Sigmoid colon (tissue), 7 donors: ENCODE results near the gene SASS6. TPM values are rescaled to one million over a fixed set of nuclear protein-coding genes. Genes with fewer than 3 reads are reported as not detected.

Experiments used
- DNase-seq: peaks from one replicate; pipeline ENCODE4 v3.0.0-alpha.2; 2019
- H3K27ac ChIP-seq, 4 donors: fragments of 200-600 bp; sonication (generic); one replicate each; pipeline ENCODE4 v1.5.1; 2016 to 2019; ENCODE audit warnings: mild to moderate bottlenecking in 1 of 4
- H3K27me3 ChIP-seq, 3 donors: fragments of 200-600 bp; sonication (generic); one replicate each; pipeline ENCODE4 v1.5.1; 2019; ENCODE audit warnings: mild to moderate bottlenecking in 1 of 3
- H3K36me3 ChIP-seq, 4 donors: fragments of 200-600 bp; sonication (generic); one replicate each; pipeline ENCODE4 v1.5.1; 2016 to 2019
- H3K4me1 ChIP-seq, 4 donors: fragments of 200-600 bp; sonication (generic); one replicate each; pipeline ENCODE4 v1.5.1; 2017 to 2019
- H3K4me3 ChIP-seq, 4 donors: fragments of 200-600 bp; sonication (generic); one replicate each; pipeline ENCODE4 v1.5.1; 2017 to 2019; ENCODE audit warnings: mild to moderate bottlenecking in 2 of 4, moderate library complexity in 1 of 4
- H3K9me3 ChIP-seq, 4 donors: fragments of 200-600 bp in 3 of 4; sonication (generic) in 3 of 4; one replicate each; pipeline versions ENCODE4 v1.5.1 to v1.6.1; 2013 to 2019
- CTCF ChIP-seq, 4 experiments: fragments of 450-650 bp in 3 of 4; fragments of 200-600 bp in 1 of 4; IDR thresholded peaks; one replicate each; pipeline ENCODE4 v1.5.1; 2016 to 2019; ENCODE audit warnings: antibody characterized with exemption in 4 of 4, mild to moderate bottlenecking in 3 of 4, moderate library complexity in 2 of 4
- EP300 ChIP-seq, 4 donors: sonication (generic); formaldehyde crosslinking; IDR thresholded peaks; one replicate each; pipeline ENCODE4 v1.6.1; 2017; ENCODE audit warnings: antibody characterized with exemption in 4 of 4
- POLR2A ChIP-seq, 2 donors: fragments of 450-650 bp; IDR thresholded peaks; one replicate each; pipeline ENCODE4 v1.6.1; 2016; ENCODE audit warnings: antibody characterized with exemption in 2 of 2, mild to moderate bottlenecking in 2 of 2, moderate library complexity in 2 of 2
- POLR2AphosphoS5 ChIP-seq, 4 donors: sonication (generic); formaldehyde crosslinking; IDR thresholded peaks; one replicate each; pipeline ENCODE4 v1.6.1; 2017; ENCODE audit warnings: antibody characterized with exemption in 4 of 4
- WGBS, 2 donors: extraction: QIAGEN DNeasy Blood & Tissue Kit; methylation state at CpG; one replicate each; pipeline ENCODE4 v1.1.7; 2013; 5-methylcytosine and 5-hydroxymethylcytosine counted together
- intact Hi-C: fragments of 100-400 bp; cut with DNase I; formaldehyde crosslinking; loops from one replicate; pipeline ENCODE4 v1.15.1; 2023
- polyA plus RNA-seq, 3 donors: library from polyadenylated mRNA; stranded (reverse); fragments of 200-250 nt; gene quantifications; one replicate each; pipeline ENCODE4 v1.2.3, GENCODE V29; 2013
- total RNA-seq, 4 donors: library from RNA; depleted of rRNA; stranded (reverse); fragments of >200 nt; gene quantifications; one replicate each; pipeline ENCODE4 v1.1.0, GENCODE V29; 2016
- donor health status: healthy with polysubstance abuse.
- donor health status: Bipolar disorder and iron deficiency.
- donor health status: healthy.

The SASS6 gene
- total and polyA plus RNA-seq, 7 donors: 0.92 to 7.1 (median 2.7) TPM

GRCh38 chr1:100130552-100131077, 2.1 kb downstream of the SASS6 start:
- WGBS, 2 donors: 80 to 86% methylated on average over 5 of the region's 5 CpGs
- intact Hi-C loops: loop anchor here (5.0 to 10.0 kb wide), 4 partner anchors 54 to 327 kb away; partner anchors contain the start of genes CDC14A and DBT
- H3K27me3 ChIP-seq: no peaks in the 10 kb centered on the region
- H3K27ac ChIP-seq: no peak overlapping the region
- DNase-seq: no peak
- H3K36me3 ChIP-seq: no peaks in the 10 kb centered on the region
- H3K4me1 ChIP-seq: peaks cover 0 to 27% (median 21%) of the 10 kb centered on the region in 4 donors
- no peak overlapping the region for H3K4me3 ChIP-seq
- TF ChIP-seq CTCF (IDR thresholded peaks at IDR 0.05): no peak
- TF ChIP-seq POLR2A (IDR thresholded peaks at IDR 0.05): no peak
- TF ChIP-seq EP300 (IDR thresholded peaks at IDR 0.05): no peak
- no peak for TF ChIP-seq POLR2AphosphoS5 (IDR thresholded peaks at IDR 0.05)
- no peaks in the 10 kb centered on the region for H3K9me3 ChIP-seq

- Histone ChIP-seq H3K27ac (no peak overlapping the region), H3K4me3 (no peak overlapping the region), H3K27me3 (no peaks in the 10 kb centered on the region), H3K4me1 (peaks cover 0 to 10% (median 7%) of the 10 kb centered on the region in 4 donors), H3K36me3 (peaks cover 0 to 5% (median 0%) of the 10 kb centered on the region in 4 donors), H3K9me3 (no peaks in the 10 kb centered on the region)
- DNase-seq: no peak
- 67 to 88% methylated on average over 1 of the region's 1 CpG for WGBS, 2 donors
- intact Hi-C loops: no loop called here
- no peak for TF ChIP-seq POLR2A (IDR thresholded peaks at IDR 0.05)
- no peak for TF ChIP-seq EP300 (IDR thresholded peaks at IDR 0.05)
- no peak for TF ChIP-seq CTCF (IDR thresholded peaks at IDR 0.05)
- no peak for TF ChIP-seq POLR2AphosphoS5 (IDR thresholded peaks at IDR 0.05)
These were observed 5.5 kb downstream of the SASS6 start for GRCh38 chr1:100127226-100127625.

- TF ChIP-seq EP300 (IDR thresholded peaks at IDR 0.05) (no peak), CTCF (IDR thresholded peaks at IDR 0.05) (no peak), POLR2AphosphoS5 (IDR thresholded peaks at IDR 0.05) (no peak), POLR2A (IDR thresholded peaks at IDR 0.05) (no peak)
- H3K36me3 ChIP-seq: peaks cover 0 to 26% (median 0%) of the 10 kb centered on the region in 4 donors
- no peaks in the 10 kb centered on the region for H3K9me3 ChIP-seq
- DNase-seq: no peak
- no peaks in the 10 kb centered on the region for H3K4me1 ChIP-seq
- intact Hi-C loops: no loop called here
- H3K27ac ChIP-seq: no peak overlapping the region
- no peak overlapping the region for H3K4me3 ChIP-seq
- WGBS, 2 donors: 86 to 91% methylated on average over 1 of the region's 1 CpG
- H3K27me3 ChIP-seq: no peaks in the 10 kb centered on the region
These were observed 10.6 kb downstream of the SASS6 start for GRCh38 chr1:100122177-100122576.

GRCh38 chr1:100115524-100115923, 17.2 kb downstream of the SASS6 start:
- H3K4me3 ChIP-seq: no peak overlapping the region
- no peaks in the 10 kb centered on the region for H3K4me1 ChIP-seq
- H3K27me3 ChIP-seq: no peaks in the 10 kb centered on the region
- intact Hi-C loops: no loop called here
- H3K36me3 ChIP-seq: peaks cover 0 to 17% (median 0%) of the 10 kb centered on the region in 4 donors
- 95 to 98% methylated on average over 4 of the region's 4 CpGs for WGBS, 2 donors
- H3K27ac ChIP-seq: no peak overlapping the region
- TF ChIP-seq POLR2AphosphoS5 (IDR thresholded peaks at IDR 0.05) (no peak), EP300 (IDR thresholded peaks at IDR 0.05) (no peak), POLR2A (IDR thresholded peaks at IDR 0.05) (no peak), CTCF (IDR thresholded peaks at IDR 0.05) (no peak)
- no peaks in the 10 kb centered on the region for H3K9me3 ChIP-seq
- DNase-seq: no peak

- H3K9me3 ChIP-seq: no peaks in the 10 kb centered on the region
- H3K27me3 ChIP-seq: no peaks in the 10 kb centered on the region
- intact Hi-C loops: no loop called here
- TF ChIP-seq POLR2AphosphoS5 (IDR thresholded peaks at IDR 0.05): no peak
- no peak for TF ChIP-seq CTCF (IDR thresholded peaks at IDR 0.05)
- DNase-seq: no peak
- H3K4me1 ChIP-seq: no peaks in the 10 kb centered on the region
- no peak overlapping the region for H3K27ac ChIP-seq
- peaks cover 0 to 41% (median 2%) of the 10 kb centered on the region in 4 donors for H3K36me3 ChIP-seq
- no peak overlapping the region for H3K4me3 ChIP-seq
These were observed 23.1 kb downstream of the SASS6 start for GRCh38 chr1:100109554-100110066.
